Endothelial cell of umbilical vein (primary cell): Measurements from ENCODE around the gene SEC14L1. TPM values are rescaled to one million over a fixed set of nuclear protein-coding genes. Genes with fewer than 3 reads are reported as not detected.

Experiments used
- BruUV-seq: library from RNA; stranded (reverse); fragments of 400-500 nt; replicated peaks from 2 replicates; lab custom pipeline; 2021; lab: Mats Ljungman, UMichigan
- CTCF ChIA-PET: fragments of 300-600, 350-600 bp; sonication (Branson Sonifier 250); formaldehyde crosslinking; loops from one replicate; lab custom pipeline; 2021; ENCODE audit warnings: antibody characterized with exemption, inconsistent platforms; lab: Charles Lee
- POLR2A ChIA-PET: fragments of 300-600, 350-600 bp; sonication (Branson Sonifier 250); formaldehyde crosslinking; loops from one replicate; lab custom pipeline; 2021; ENCODE audit warnings: antibody characterized with exemption, inconsistent platforms; lab: Charles Lee
- DNase-seq: peaks from one replicate; pipeline ENCODE4 v3.0.0-alpha.2; 2011; ENCODE audit warnings: low read depth, low spot score
- FAIRE-seq: peaks from 2 replicates; lab custom pipeline; 2011; peaks lifted over from hg19 to GRCh38; lab: Jason Lieb, UNC
- H2AFZ ChIP-seq: 2 replicates; pipeline ENCODE4 v1.6.0; 2012; ENCODE audit warnings: low read depth, low read length, control low read depth, inconsistent platforms
- H3K27ac ChIP-seq: 2 replicates; pipeline ENCODE4 v1.5.1; 2011; ENCODE audit warnings: low read depth, mild to moderate bottlenecking, control low read depth, low read length, moderate library complexity; ENCODE audit not compliant: insufficient read depth
- H3K27me3 ChIP-seq, 2 experiments: 2 replicates each; pipeline versions ENCODE4 v1.6.0 to v1.6.1; 2011; ENCODE audit warnings: low read length in 2 of 2, mixed read lengths in 1 of 2; ENCODE audit not compliant: control insufficient read depth in 2 of 2, insufficient read depth in 2 of 2
- H3K36me3 ChIP-seq, 2 experiments: 2 replicates in 1 of 2; 3 replicates in 1 of 2; pipeline ENCODE4 v1.5.1; 2011; ENCODE audit warnings: low read length in 2 of 2, mild to moderate bottlenecking in 1 of 2, moderate library complexity in 1 of 2; ENCODE audit not compliant: control insufficient read depth in 2 of 2, insufficient read depth in 2 of 2; ENCODE audit errors: extremely low read depth in 1 of 2
- H3K4me1 ChIP-seq: 3 replicates; pipeline ENCODE4 v1.5.1; 2011; ENCODE audit warnings: mild to moderate bottlenecking, low read length; ENCODE audit not compliant: control insufficient read depth, insufficient read depth; ENCODE audit errors: extremely low read depth
- H3K4me2 ChIP-seq: 2 replicates; pipeline ENCODE4 v1.6.1; 2011; ENCODE audit warnings: low read length, control low read depth, mixed read lengths; ENCODE audit not compliant: insufficient read depth
- H3K4me3 ChIP-seq, 3 experiments: fragments of 200-600 bp in 1 of 3; sonication (generic), shearing (Covaris generic) in 1 of 3; replicated peaks in 1 of 3; 2 replicates each; pipeline ENCODE4 v1.5.1; 2011 to 2016; ENCODE audit warnings: control low read depth in 3 of 3, low read length in 3 of 3, mild to moderate bottlenecking in 2 of 3, inconsistent platforms in 1 of 3, low read depth in 1 of 3, moderate library complexity in 1 of 3; ENCODE audit not compliant: insufficient read depth in 1 of 3
- H3K79me2 ChIP-seq: 2 replicates; pipeline ENCODE4 v1.6.0; 2012; ENCODE audit warnings: low read length, inconsistent platforms; ENCODE audit not compliant: control insufficient read depth, insufficient read depth
- H3K9ac ChIP-seq: replicated peaks from 2 replicates; pipeline ENCODE3; 2011; ENCODE audit warnings: low read length, control low read depth; ENCODE audit not compliant: insufficient read depth; ENCODE audit errors: extremely low read depth
- H3K9me1 ChIP-seq: replicated peaks from 3 replicates; pipeline ENCODE4 v1.6.0; 2011; ENCODE audit warnings: mild to moderate bottlenecking, low read length; ENCODE audit not compliant: control insufficient read depth, insufficient read depth; ENCODE audit errors: extremely low read depth
- H3K9me3 ChIP-seq: replicated peaks from 2 replicates; pipeline ENCODE4 v1.5.1; 2012; ENCODE audit warnings: low read length, inconsistent platforms; ENCODE audit not compliant: control insufficient read depth, insufficient read depth
- H4K20me1 ChIP-seq: replicated peaks from 2 replicates; pipeline ENCODE3; 2011; ENCODE audit warnings: mild to moderate bottlenecking, low read length; ENCODE audit not compliant: control insufficient read depth, insufficient read depth; ENCODE audit errors: extremely low read depth
- EZH2 ChIP-seq: IDR thresholded peaks from 2 replicates; pipeline ENCODE4 v1.6.1; 2012; ENCODE audit warnings: borderline replicate concordance, low read depth, mild to moderate bottlenecking, moderate library complexity, low read length, inconsistent platforms; ENCODE audit not compliant: severe bottlenecking
- FOS ChIP-seq: IDR thresholded peaks from 2 replicates; pipeline ENCODE4 v1.6.1; 2011; ENCODE audit warnings: mild to moderate bottlenecking, low read length, moderate library complexity, borderline replicate concordance; ENCODE audit not compliant: insufficient read depth
- GATA2 ChIP-seq: IDR thresholded peaks from 2 replicates; pipeline ENCODE4 v1.7.0; 2011; ENCODE audit warnings: low read depth, mild to moderate bottlenecking, moderate library complexity, mixed read lengths, low read length; ENCODE audit not compliant: insufficient read length, insufficient read depth
- JUN ChIP-seq: IDR thresholded peaks from 2 replicates; pipeline ENCODE4 v1.6.1; 2011; ENCODE audit warnings: borderline replicate concordance, low read depth; ENCODE audit not compliant: insufficient read length, insufficient read depth
- MYC ChIP-seq: IDR thresholded peaks from one replicate; pipeline ENCODE4 v1.6.1; 2011; ENCODE audit warnings: mild to moderate bottlenecking, low read depth, low read length
- dilution Hi-C: fragments of 300-500 bp; cut with MboI; formaldehyde crosslinking; loops from one replicate; pipeline ENCODE4 v1.15.0; 2019; ENCODE audit warnings: low sequenced_read_pairs; ENCODE audit not compliant: extremely low pct_ligation_motif_present
- intact Hi-C: fragments of 100-400 bp; cut with micrococcal nuclease; formaldehyde crosslinking; loops from one replicate; pipeline ENCODE4 v1.10.0; 2022
- polyA plus RNA-seq, 4 experiments: library from polyadenylated mRNA; depleted of rRNA in 3 of 4; stranded (reverse) in 3 of 4; unstranded in 1 of 4; fragments of >200 nt; gene quantifications; 2 replicates each; pipeline versions ENCODE4 v1.2.1 to v1.2.3, GENCODE V29; 2011 to 2012; ENCODE audit warnings: missing spikeins in 1 of 4
- total RNA-seq: library from RNA; stranded (reverse); gene quantifications from 2 replicates; pipeline ENCODE4 v1.2.3, GENCODE V29; 2021
- TF ChIP-seq, protein P1 (sequence below): IDR thresholded peaks from 2 replicates; pipeline ENCODE4 v1.6.1; 2011; ENCODE audit not compliant: insufficient read depth, insufficient read length

Gene SEC14L1
- total and polyA plus RNA-seq, 2 donors (not counting 3 experiments of a cell fraction or from before 2014, with no cell fraction given), result 215 to 631 TPM

DNA sequence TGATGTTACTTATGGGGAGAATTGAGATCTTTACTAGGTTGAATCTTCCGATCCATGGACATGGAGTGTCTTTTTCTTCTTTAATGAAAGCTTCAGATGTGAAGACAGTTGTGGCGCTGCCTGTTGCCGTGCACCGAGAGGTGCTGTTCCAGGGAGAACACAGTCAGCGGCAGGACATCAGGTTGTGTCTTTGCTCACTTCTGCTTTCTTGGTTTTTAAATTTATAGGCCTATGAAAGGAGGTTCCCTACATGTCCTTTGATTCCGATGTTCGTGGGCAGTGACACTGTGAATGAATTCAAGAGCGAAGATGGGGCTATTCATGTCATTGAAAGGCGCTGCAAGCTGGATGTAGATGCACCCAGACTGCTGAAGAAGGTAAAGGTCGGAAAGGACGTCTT is 49.8 kb downstream of the SEC14L1 start:
- FAIRE-seq, result no peak
- Histone ChIP-seq H3K27ac (no peak overlapping the region), H2AFZ (no peak overlapping the region), H3K4me3 (no peak overlapping the region), H3K4me1 (peaks cover 12% of the 10 kb centered on the region), H3K27me3 (no peaks in the 10 kb centered on the region), H3K9me1 (no peaks in the 10 kb centered on the region), H3K9ac (no peak overlapping the region), H4K20me1 (peaks cover 10% of the 10 kb centered on the region), H3K79me2 (peaks cover 97% of the 10 kb centered on the region), H3K9me3 (no peaks in the 10 kb centered on the region), H3K4me2 (no peak overlapping the region), H3K36me3 (peaks cover 28 to 37% of the 10 kb centered on the region in 2 experiments)
- ChIA-PET CTCF (no interaction called here), POLR2A (no interaction called here)
- no TSS peak for BruUV-seq
- TF ChIP-seq EZH2 (no peak), GATA2 (no peak), FOS (no peak)
- intact Hi-C loops, result no loop called here
- dilution Hi-C loops, result no loop called here
- no peak for DNase-seq

DNA sequence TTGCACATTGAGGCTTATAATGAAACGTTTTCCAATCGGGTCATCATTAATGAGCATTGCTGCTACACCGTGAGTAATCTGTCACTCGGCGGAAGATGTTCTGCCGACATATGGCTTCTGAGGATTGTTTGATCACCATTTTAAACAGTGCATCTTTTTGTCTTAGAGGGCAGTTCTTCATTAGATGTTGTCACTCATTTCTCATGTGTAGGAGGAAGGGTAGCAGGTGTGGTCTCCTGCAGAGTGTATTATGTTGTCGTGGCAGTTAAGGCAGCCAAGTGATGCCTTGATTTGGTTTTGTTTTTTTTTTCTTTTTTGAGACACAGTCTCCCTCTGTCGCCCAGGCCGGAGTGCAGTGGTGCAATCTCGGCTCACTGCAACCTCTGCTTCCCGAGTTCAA is 50.5 kb downstream of the SEC14L1 start:
- BruUV-seq, result TSS peak; percentile 3
- peaks cover 97% of the 10 kb centered on the region for H3K79me2 ChIP-seq

More for the DNA sequence above, 50.5 kb downstream of the SEC14L1 start:
- TF ChIP-seq EZH2 (no peak), JUN (no peak), MYC (no peak)
- TF ChIP-seq, protein P1, sequence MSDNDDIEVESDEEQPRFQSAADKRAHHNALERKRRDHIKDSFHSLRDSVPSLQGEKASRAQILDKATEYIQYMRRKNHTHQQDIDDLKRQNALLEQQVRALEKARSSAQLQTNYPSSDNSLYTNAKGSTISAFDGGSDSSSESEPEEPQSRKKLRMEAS, result no peak
- CTCF ChIA-PET, result no interaction called here
- Histone ChIP-seq H3K9me3 (no peaks in the 10 kb centered on the region), H3K36me3 (peaks cover 30 to 44% of the 10 kb centered on the region in 2 experiments), H3K27ac (no peak overlapping the region), H3K27me3 (no peaks in the 10 kb centered on the region), H4K20me1 (peaks cover 10% of the 10 kb centered on the region), H3K4me2 (no peak overlapping the region), H2AFZ (no peak overlapping the region), H3K9ac (no peak overlapping the region), H3K4me3 (no peak overlapping the region), H3K4me1 (peaks cover 11% of the 10 kb centered on the region), H3K9me1 (no peaks in the 10 kb centered on the region)
- POLR2A ChIA-PET, result no interaction called here
- FAIRE-seq, result no peak
- intact Hi-C loops (no loop called here), dilution Hi-C loops (no loop called here)
- no peak for DNase-seq
